Epithelial cell of proximal tubule (primary cell): ENCODE measurements around the gene NT5C1B. TPM values are rescaled to one million over a fixed set of nuclear protein-coding genes. Genes with fewer than 3 reads are reported as not detected.

Experiments used
- DNase-seq: peaks from one replicate; pipeline ENCODE4 v3.0.0-alpha.2; 2011; ENCODE audit warnings: low read depth
- H3K4me3 ChIP-seq: 2 replicates; pipeline ENCODE4 v1.5.1; 2011; ENCODE audit warnings: low read depth, mild to moderate bottlenecking, low read length
- CTCF ChIP-seq: conservative IDR thresholded peaks from 2 replicates; pipeline ENCODE4 v1.5.1; 2012; ENCODE audit warnings: low read depth, mild to moderate bottlenecking, low read length
- total RNA-seq: library from RNA; depleted of rRNA; stranded (reverse); fragments of >200 nt; gene quantifications from 2 replicates; pipeline ENCODE4 v1.2.3, GENCODE V29; 2015

NT5C1B gene
- total RNA-seq, 1 donor from 2014 or later = not detected

- TF ChIP-seq CTCF = no peak
- no peak for DNase-seq
Observed at GRCh38 chr2:18578033-18578432, 11.3 kb downstream of the NT5C1B start.

GRCh38 chr2:18566145-18566769, 23.1 kb downstream of the NT5C1B start:
- DNase-seq = no peak
- no peak for TF ChIP-seq CTCF
- H3K4me3 ChIP-seq = no peak overlapping the region

More at GRCh38 chr2:18578033-18578432, 11.3 kb downstream of the NT5C1B start:
- H3K4me3 ChIP-seq = no peak overlapping the region

- TF ChIP-seq CTCF = no peak
- DNase-seq = no peak
- H3K4me3 ChIP-seq = peak overlapping the region; percentile 76
Observed at GRCh38 chr2:18560797-18561085, 28.6 kb downstream of the NT5C1B start.

GRCh38 chr2:18560031-18560796, 29.2 kb downstream of the NT5C1B start, which contains the start of gene RDH14:
Gene RDH14 (minus strand): TSS chr2:18560653. CDS start chr2:18560572, 81 bp downstream.
- peak; percentile 42 for DNase-seq
- peak within 1 kb of the TSS; percentile 76 for H3K4me3 ChIP-seq
- TF ChIP-seq CTCF = no peak

DNA sequence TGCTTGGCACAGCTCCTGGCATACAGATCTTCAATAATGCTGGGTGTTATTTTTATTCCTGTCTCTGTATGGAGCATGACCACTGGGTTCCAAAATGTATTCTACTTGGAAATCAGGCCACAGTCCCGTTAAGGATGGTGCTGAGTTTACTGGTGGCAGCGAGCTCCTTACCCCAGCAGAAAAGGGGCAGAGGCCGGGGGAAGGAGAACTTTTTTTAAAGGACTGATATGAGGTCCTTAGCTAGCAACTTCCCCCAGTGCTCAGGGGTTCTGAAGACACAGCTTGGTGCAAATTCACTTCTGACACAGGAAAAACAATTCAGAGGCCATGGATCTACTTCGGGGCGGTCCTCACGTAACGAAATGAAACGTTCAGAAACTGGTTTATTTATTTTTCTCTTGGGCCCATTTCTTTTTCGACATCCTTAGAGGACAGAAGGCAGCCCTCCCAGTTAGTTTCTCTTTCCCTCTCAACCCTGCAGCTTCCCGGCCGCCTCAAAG, 29.8 kb downstream of the NT5C1B start:
- no peak for TF ChIP-seq CTCF
- peak overlapping the region; percentile 76 for H3K4me3 ChIP-seq
- DNase-seq = no peak

DNA sequence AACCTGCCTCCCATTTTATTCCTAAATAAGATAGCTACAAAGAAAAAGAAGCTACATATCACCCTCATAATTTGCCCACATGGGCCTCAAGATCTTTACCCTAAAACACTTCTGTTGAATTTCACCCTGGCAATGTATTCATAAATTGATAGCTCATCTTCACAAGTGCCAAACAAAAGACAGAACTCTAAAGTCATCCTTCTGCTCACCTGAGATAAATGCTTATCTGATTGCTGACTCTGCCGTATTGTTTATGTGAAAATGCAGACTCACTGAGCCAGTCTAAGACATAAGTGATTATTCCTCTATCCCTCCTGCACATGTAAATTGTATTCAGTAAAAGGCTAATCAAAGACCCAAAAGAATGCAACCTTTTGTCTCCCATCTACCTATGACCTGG, 30.9 kb downstream of the NT5C1B start:
- no peak for DNase-seq
- H3K4me3 ChIP-seq = no peak overlapping the region
- TF ChIP-seq CTCF = no peak
